PC-9 (cell line): ENCODE data around the gene MICAL3. TPM values are rescaled to one million over a fixed set of nuclear protein-coding genes. Genes with fewer than 3 reads are reported as not detected.

Source experiments
- BruUV-seq: library from RNA; stranded (reverse); fragments of 400-500 nt; replicated peaks from 2 replicates; lab custom pipeline; 2021; lab: Mats Ljungman, UMichigan
- CTCF ChIA-PET: fragments of 300-600 bp; sonication (Branson Sonifier 250); formaldehyde crosslinking; loops from one replicate; lab custom pipeline; 2022; ENCODE audit warnings: antibody characterized with exemption; lab: Charles Lee
- POLR2A ChIA-PET: fragments of 300-600 bp; sonication (Branson Sonifier 250); formaldehyde crosslinking; loops from one replicate; lab custom pipeline; 2022; ENCODE audit warnings: antibody characterized with exemption; ENCODE audit not compliant: unreplicated experiment; lab: Charles Lee
- DNase-seq, 2 experiments: peaks; one replicate each; pipeline versions ENCODE4 v3.0.0 to v3.0.0-alpha.2; 2015 to 2022; ENCODE audit warnings: mixed read lengths in 1 of 2
- H2AFZ ChIP-seq: fragments of 200-600 bp; sonication (generic); 2 replicates; pipeline ENCODE4 v1.8.1; 2017; ENCODE audit warnings: antibody characterized with exemption
- H3F3A ChIP-seq: fragments of 200-600 bp; sonication (generic); 2 replicates; pipeline ENCODE4 v1.8.1; 2017; ENCODE audit warnings: antibody characterized with exemption, mild to moderate bottlenecking, low read depth; ENCODE audit not compliant: insufficient read depth
- H3K27ac ChIP-seq: fragments of 200-600 bp; sonication (generic); 2 replicates; pipeline ENCODE4 v1.6.1; 2016; ENCODE audit warnings: mixed run types
- H3K27me3 ChIP-seq: fragments of 200-600 bp; sonication (generic); 2 replicates; pipeline ENCODE4 v1.6.1; 2016; ENCODE audit warnings: low read depth, mixed run types; ENCODE audit not compliant: insufficient read depth
- H3K36me3 ChIP-seq: fragments of 200-600 bp; sonication (generic); 2 replicates; pipeline ENCODE4 v1.6.1; 2016; ENCODE audit warnings: low read depth, mixed run types
- H3K4me1 ChIP-seq: fragments of 200-600 bp; sonication (generic); replicated peaks from 2 replicates; pipeline ENCODE4 v1.6.1; 2016; ENCODE audit warnings: mixed run types; ENCODE audit not compliant: insufficient read depth
- H3K4me2 ChIP-seq: fragments of 200-600 bp; sonication (generic); 2 replicates; pipeline ENCODE4 v1.6.1; 2017; ENCODE audit warnings: mixed run types
- H3K4me3 ChIP-seq: fragments of 200-600 bp; sonication (generic); 2 replicates; pipeline ENCODE4 v1.6.1; 2016; ENCODE audit warnings: mixed run types
- H3K79me2 ChIP-seq: fragments of 200-600 bp; sonication (generic); 2 replicates; pipeline ENCODE4 v1.6.1; 2017; ENCODE audit warnings: low read depth, mixed run types
- H3K9me2 ChIP-seq: fragments of 200-600 bp; sonication (generic); 2 replicates; pipeline ENCODE4 v1.8.1; 2017; ENCODE audit warnings: mild to moderate bottlenecking; ENCODE audit not compliant: insufficient read depth
- H3K9me3 ChIP-seq: fragments of 200-600 bp; sonication (generic); 2 replicates; pipeline ENCODE4 v1.8.1; 2016; ENCODE audit warnings: low read depth; ENCODE audit not compliant: insufficient read depth
- H4K20me1 ChIP-seq: fragments of 200-600 bp; sonication (generic); 2 replicates; pipeline ENCODE4 v1.8.1; 2017; ENCODE audit not compliant: insufficient read depth
- CTCF ChIP-seq: fragments of 200-600 bp; sonication (generic); conservative IDR thresholded peaks from 2 replicates; pipeline ENCODE4 v1.6.1; 2017; ENCODE audit warnings: mixed run types, antibody characterized with exemption, mild to moderate bottlenecking, moderate library complexity
- EZH2 ChIP-seq: fragments of 200-600 bp; sonication (generic); IDR thresholded peaks from 2 replicates; pipeline ENCODE4 v1.8.0; 2017; ENCODE audit warnings: antibody characterized with exemption, low read depth
- intact Hi-C: fragments of 100-400 bp; cut with micrococcal nuclease; formaldehyde crosslinking; loops from one replicate; pipeline ENCODE4 v1.10.0; 2022; ENCODE audit not compliant: unreplicated experiment
- total RNA-seq: library from RNA; stranded (reverse); gene quantifications from 2 replicates; pipeline ENCODE4 v1.2.3, GENCODE V29; 2021

MICAL3 gene
- total RNA-seq, 1 experiment from 2014 or later = 27.4 TPM

- Histone ChIP-seq H4K20me1 (no peaks in the 10 kb centered on the region), H3F3A (no peaks in the 10 kb centered on the region), H3K4me2 (no peak overlapping the region), H2AFZ (no peak overlapping the region), H3K27me3 (no peaks in the 10 kb centered on the region), H3K4me3 (no peak overlapping the region), H3K9me3 (no peaks in the 10 kb centered on the region), H3K36me3 (no peaks in the 10 kb centered on the region), H3K27ac (no peak overlapping the region), H3K79me2 (no peaks in the 10 kb centered on the region), H3K4me1 (no peaks in the 10 kb centered on the region), H3K9me2 (no peaks in the 10 kb centered on the region)
- CTCF ChIA-PET = no interaction called here
- no peak for TF ChIP-seq CTCF
- TF ChIP-seq EZH2 = no peak
- intact Hi-C loops = no loop called here
- no TSS peak for BruUV-seq
- POLR2A ChIA-PET = no interaction called here
- no peak for DNase-seq
Measured at GRCh38 chr22:17883356-17883755, 141.0 kb downstream of the MICAL3 start.

DNA sequence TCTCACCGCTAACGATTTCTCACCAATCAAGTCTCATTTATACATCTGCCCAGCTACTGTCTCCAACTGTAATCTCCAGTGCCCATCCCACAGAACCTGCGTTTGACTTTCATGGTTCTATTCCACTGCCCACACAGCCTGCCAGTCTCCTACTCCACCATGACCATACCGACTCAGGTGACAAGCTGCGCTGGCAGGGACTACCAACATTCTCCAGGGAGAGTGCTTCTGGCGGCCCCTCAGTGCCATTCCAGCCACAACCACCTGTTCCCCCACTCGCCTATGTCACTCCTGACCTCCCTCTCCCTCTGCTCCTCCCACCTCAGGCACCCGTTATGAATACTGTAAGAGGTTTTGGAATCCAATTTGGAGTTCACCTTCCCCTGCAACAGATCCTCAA, 141.6 kb downstream of the MICAL3 start:
- Histone ChIP-seq H3F3A (no peaks in the 10 kb centered on the region), H4K20me1 (no peaks in the 10 kb centered on the region), H2AFZ (no peak overlapping the region), H3K9me2 (no peaks in the 10 kb centered on the region), H3K4me3 (no peak overlapping the region), H3K27ac (no peak overlapping the region), H3K36me3 (no peaks in the 10 kb centered on the region), H3K9me3 (no peaks in the 10 kb centered on the region), H3K4me2 (no peak overlapping the region), H3K27me3 (no peaks in the 10 kb centered on the region), H3K4me1 (no peaks in the 10 kb centered on the region), H3K79me2 (no peaks in the 10 kb centered on the region)
- DNase-seq = no peak
- no peak for TF ChIP-seq EZH2
- no peak for TF ChIP-seq CTCF
- no TSS peak for BruUV-seq
- CTCF ChIA-PET = no interaction called here
- POLR2A ChIA-PET = no interaction called here
- intact Hi-C loops = no loop called here

DNA sequence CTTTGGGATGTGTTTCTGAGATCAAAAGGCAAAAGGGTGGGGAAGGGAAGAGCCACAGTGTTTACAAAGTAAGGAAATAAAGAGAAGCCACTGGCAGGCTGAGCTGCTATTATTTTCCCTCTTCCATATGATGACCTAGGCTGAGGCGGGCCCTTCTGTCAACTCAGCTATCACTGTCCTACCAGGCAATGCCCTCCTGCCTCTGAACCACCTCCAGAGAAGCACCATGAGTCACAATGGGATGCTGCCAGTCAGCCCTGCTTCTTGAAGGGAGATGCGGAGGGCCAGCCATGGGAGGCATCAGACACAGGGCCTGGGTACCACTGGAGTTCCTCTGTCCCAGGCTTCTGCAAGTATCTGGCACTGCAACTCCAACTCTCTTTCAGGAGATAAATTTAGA, 142.2 kb downstream of the MICAL3 start:
- Histone ChIP-seq H4K20me1 (no peaks in the 10 kb centered on the region), H2AFZ (no peak overlapping the region), H3F3A (no peaks in the 10 kb centered on the region), H3K4me1 (no peaks in the 10 kb centered on the region), H3K4me2 (no peak overlapping the region), H3K9me2 (no peaks in the 10 kb centered on the region), H3K27ac (no peak overlapping the region), H3K4me3 (no peak overlapping the region), H3K27me3 (no peaks in the 10 kb centered on the region), H3K36me3 (no peaks in the 10 kb centered on the region), H3K79me2 (no peaks in the 10 kb centered on the region), H3K9me3 (no peaks in the 10 kb centered on the region)
- no TSS peak for BruUV-seq
- TF ChIP-seq EZH2 (no peak), CTCF (no peak)
- no peak for DNase-seq
- ChIA-PET POLR2A (no interaction called here), CTCF (no interaction called here)
- intact Hi-C loops = no loop called here
